K562 (cell line): ENCODE data around the gene CD109.

Source experiments
- ATF4 ChIP-seq: fragments of 450-650 bp; formaldehyde crosslinking; IDR thresholded peaks from 2 replicates; pipeline ENCODE4 v1.4.0; 2022; ENCODE audit warnings: mild to moderate bottlenecking, moderate library complexity
- BHLHE40 ChIP-seq: IDR thresholded peaks from 2 replicates; pipeline ENCODE4 v1.6.1; 2011; ENCODE audit warnings: low read length, improper control_type of control experiment
- ELF1 ChIP-seq: fragments of 200-800 bp; sonication (Bioruptor generic); IDR thresholded peaks from 2 replicates; pipeline ENCODE4 v1.6.1; 2016; ENCODE audit warnings: missing genetic modification characterization, missing compliant biosample characterization
- FOXP4 ChIP-seq: sonication (generic); formaldehyde crosslinking; IDR thresholded peaks from 2 replicates; pipeline ENCODE4 v1.8.0; 2022; ENCODE audit warnings: mild to moderate bottlenecking, missing genetic modification reagents, borderline replicate concordance
- GTF2F1 ChIP-seq: IDR thresholded peaks from 2 replicates; pipeline ENCODE4 v1.6.1; 2011; ENCODE audit warnings: low read depth, low read length, improper control_type of control experiment
- IRF1 ChIP-seq: sonication (generic); formaldehyde crosslinking; IDR thresholded peaks from 2 replicates; pipeline ENCODE4 v1.8.0; 2022; ENCODE audit warnings: missing genetic modification reagents, mild to moderate bottlenecking, borderline replicate concordance
- NCOR1 ChIP-seq: fragments of 450-650 bp; IDR thresholded peaks from 2 replicates; pipeline ENCODE4 v1.6.1; 2016; ENCODE audit warnings: mild to moderate bottlenecking, moderate library complexity
- POLR2AphosphoS5 ChIP-seq: IDR thresholded peaks from 2 replicates; pipeline ENCODE4 v1.6.1; 2011; ENCODE audit warnings: mild to moderate bottlenecking, low read depth, low read length, moderate library complexity; ENCODE audit not compliant: control insufficient read depth, insufficient read depth
- RNF219 ChIP-seq: fragments of 250-450 bp; sonication (Bioruptor Pico); IDR thresholded peaks from 2 replicates; pipeline ENCODE4 v1.5.0; 2022; ENCODE audit warnings: mild to moderate bottlenecking
- ZBTB43 ChIP-seq: sonication (generic); formaldehyde crosslinking; IDR thresholded peaks from 2 replicates; pipeline ENCODE4 v1.8.0; 2023; ENCODE audit warnings: mild to moderate bottlenecking, missing genetic modification reagents
- ZNF217 ChIP-seq: sonication (generic); formaldehyde crosslinking; IDR thresholded peaks from 2 replicates; pipeline ENCODE4 v1.8.0; 2022; ENCODE audit warnings: mild to moderate bottlenecking, missing genetic modification reagents
- ZNF239 ChIP-seq: fragments of 250-450 bp; sonication (Bioruptor Pico); IDR thresholded peaks from 2 replicates; pipeline ENCODE4 v1.4.0; 2020; ENCODE audit warnings: mild to moderate bottlenecking

- TF ChIP-seq ZNF239, result no peak
- no peak for TF ChIP-seq RNF219 (CRISPR knock-in tag)
- TF ChIP-seq GTF2F1, result no peak
- TF ChIP-seq BHLHE40, result no peak
- no peak for TF ChIP-seq POLR2AphosphoS5
- no peak for TF ChIP-seq NCOR1
- TF ChIP-seq ZBTB43 (CRISPR knock-in tag), result no peak
- no peak for TF ChIP-seq FOXP4 (CRISPR knock-in tag)
- TF ChIP-seq ZNF217 (CRISPR knock-in tag), result no peak
- TF ChIP-seq ATF4 (CRISPR knock-in tag), result no peak
- TF ChIP-seq ELF1 (tag), result no peak
- TF ChIP-seq IRF1 (CRISPR knock-in tag), result no peak
Measured at GRCh38 chr6:73657201-73657600, 38.8 kb upstream of the CD109 start.
